Fibroblast of skin of left biceps (primary cell): ENCODE results near the gene NDUFS6.

ENCODE experiments used
- DNase-seq, 2 experiments: peaks; one replicate each; pipeline ENCODE4 v3.0.0-alpha.2; 2013; ENCODE audit warnings: low read depth in 2 of 2

The NDUFS6 gene

GRCh38 chr5:1765880-1766235, 35.3 kb upstream of the NDUFS6 start:
- no peak for DNase-seq

- no peak for DNase-seq
Measured at GRCh38 chr5:1767524-1768282, 33.5 kb upstream of the NDUFS6 start.

GRCh38 chr5:1768283-1769000, 32.8 kb upstream of the NDUFS6 start:
- no peak for DNase-seq

- no peak for DNase-seq
Measured at GRCh38 chr5:1769017-1769640, 32.1 kb upstream of the NDUFS6 start.

- no peak for DNase-seq
Measured at GRCh38 chr5:1769752-1770442, 31.3 kb upstream of the NDUFS6 start.

GRCh38 chr5:1770443-1770802, 30.8 kb upstream of the NDUFS6 start:
- no peak for DNase-seq

- DNase-seq, result no peak
Measured at GRCh38 chr5:1771149-1772065, 29.8 kb upstream of the NDUFS6 start.

- no peak for DNase-seq
Measured at GRCh38 chr5:1772634-1773033, 28.6 kb upstream of the NDUFS6 start.

GRCh38 chr5:1776831-1777230, 24.4 kb upstream of the NDUFS6 start:
- DNase-seq, result no peak

GRCh38 chr5:1777281-1778137, 23.7 kb upstream of the NDUFS6 start:
- no peak for DNase-seq

GRCh38 chr5:1778138-1779020, 22.8 kb upstream of the NDUFS6 start:
- no peak for DNase-seq

GRCh38 chr5:1779021-1779680, 22.1 kb upstream of the NDUFS6 start:
- DNase-seq, result no peak

GRCh38 chr5:1779782-1780613, 21.2 kb upstream of the NDUFS6 start:
- no peak for DNase-seq

- no peak for DNase-seq
Measured at GRCh38 chr5:1780614-1780930, 20.6 kb upstream of the NDUFS6 start.

- DNase-seq, result no peak
Measured at GRCh38 chr5:1781107-1781506, 20.1 kb upstream of the NDUFS6 start.

GRCh38 chr5:1781726-1782384, 19.4 kb upstream of the NDUFS6 start:
- no peak for DNase-seq

- DNase-seq, result no peak
Measured at GRCh38 chr5:1782385-1783215, 18.6 kb upstream of the NDUFS6 start.
